HepG2 (cell line): ENCODE data around the gene SERPINB11. TPM values are rescaled to one million over a fixed set of nuclear protein-coding genes. Genes with fewer than 3 reads are reported as not detected.

Experiments
- ATAC-seq: fragments of 200-7000 bp; cut with Tn5 transposase; 3 replicates; pipeline ENCODE4 v1.9.1; 2020; ENCODE audit warnings: mild to moderate bottlenecking, moderate library complexity
- BruUV-seq: library from RNA; stranded (reverse); fragments of 400-500 nt; replicated peaks from 2 replicates; lab custom pipeline; 2021; lab: Mats Ljungman, UMichigan
- CTCF ChIA-PET: fragments of 300-600 bp; formaldehyde crosslinking; extraction: SDS; loops from one replicate; lab custom pipeline; 2021; ENCODE audit warnings: low total read pairs, inconsistent platforms, low intra/inter-chr PET ratio; lab: Yijun Ruan, JAX
- POLR2A ChIA-PET: fragments of 350-600 bp; sonication (Branson Sonifier 250); formaldehyde crosslinking; loops from one replicate; lab custom pipeline; 2020; ENCODE audit warnings: antibody characterized with exemption, inconsistent platforms; lab: Yijun Ruan, JAX
- DNase-seq: peaks from one replicate; pipeline ENCODE4 v3.0.0-alpha.2; 2015; ENCODE audit warnings: low spot score
- FAIRE-seq: peaks from 3 replicates; lab custom pipeline; 2011; peaks lifted over from hg19 to GRCh38; lab: Jason Lieb, UNC
- H2AFZ ChIP-seq: one replicate; pipeline ENCODE4 v1.6.1; 2011; ENCODE audit warnings: low read length, inconsistent platforms
- H3K27ac ChIP-seq: fragments of 300-600 bp; 3 replicates; pipeline ENCODE4 v1.8.0; 2011; ENCODE audit warnings: mixed run types, mild to moderate bottlenecking, mixed read lengths, low read length, inconsistent platforms; ENCODE audit not compliant: insufficient read depth; ENCODE audit errors: extremely low read length
- H3K27me3 ChIP-seq, 2 experiments: fragments of 200-600 bp in 1 of 2; 2 replicates in 1 of 2; 3 replicates in 1 of 2; pipeline versions ENCODE4 v1.6.0 to v1.8.0; 2011; ENCODE audit warnings: low read length in 2 of 2, mild to moderate bottlenecking in 2 of 2, moderate library complexity in 2 of 2, inconsistent platforms in 1 of 2; ENCODE audit not compliant: insufficient read depth in 2 of 2, control insufficient read depth in 1 of 2
- H3K36me3 ChIP-seq, 2 experiments: fragments of 200-600 bp in 1 of 2; replicated peaks in 1 of 2; 2 replicates in 1 of 2; 3 replicates in 1 of 2; pipeline versions ENCODE4 v1.5.1 to v1.8.0; 2011; ENCODE audit warnings: low read length in 2 of 2, inconsistent platforms in 1 of 2; ENCODE audit not compliant: insufficient read depth in 2 of 2, control insufficient read depth in 1 of 2
- H3K4me1 ChIP-seq: 2 replicates; pipeline ENCODE4 v1.5.1; 2012; ENCODE audit warnings: low read length, inconsistent platforms; ENCODE audit not compliant: insufficient read depth
- H3K4me2 ChIP-seq: 2 replicates; pipeline ENCODE4 v1.6.0; 2011; ENCODE audit warnings: low read depth, low read length, inconsistent platforms
- H3K4me3 ChIP-seq, 3 experiments: fragments of 200-600 bp in 1 of 3; sonication (generic), shearing (Covaris generic) in 1 of 3; replicated peaks in 1 of 3; 2 replicates each; pipeline ENCODE4 v1.5.1; 2011 to 2016; ENCODE audit warnings: low read length in 3 of 3, inconsistent platforms in 2 of 3, low read depth in 2 of 3, mild to moderate bottlenecking in 2 of 3, control low read depth in 1 of 3, mixed read lengths in 1 of 3; ENCODE audit not compliant: insufficient read depth in 1 of 3
- H3K79me2 ChIP-seq: one replicate; pipeline ENCODE4 v1.6.1; 2011; ENCODE audit warnings: low read length, inconsistent platforms; ENCODE audit not compliant: insufficient read depth
- H3K9ac ChIP-seq: 2 replicates; pipeline ENCODE4 v1.6.0; 2011; ENCODE audit warnings: mild to moderate bottlenecking, low read depth, low read length, inconsistent platforms; ENCODE audit not compliant: insufficient read depth
- H3K9me3 ChIP-seq: 2 replicates; pipeline ENCODE4 v1.5.1; 2012; ENCODE audit warnings: mild to moderate bottlenecking, low read length
- H4K20me1 ChIP-seq: 2 replicates; pipeline ENCODE4 v1.6.0; 2011; ENCODE audit warnings: inconsistent platforms, mild to moderate bottlenecking, low read length, moderate library complexity; ENCODE audit not compliant: insufficient read depth
- CC2D1A ChIP-seq: sonication (generic); formaldehyde crosslinking; IDR thresholded peaks from 2 replicates; pipeline ENCODE4 v1.8.1; 2023; ENCODE audit warnings: mild to moderate bottlenecking, missing genetic modification reagents
- EED ChIP-seq: sonication (generic); formaldehyde crosslinking; IDR thresholded peaks from 2 replicates; pipeline ENCODE4 v1.5.0; 2020; ENCODE audit warnings: mild to moderate bottlenecking, missing genetic modification reagents
- HNRNPL ChIP-seq: fragments of 200-400 bp; formaldehyde crosslinking; IDR thresholded peaks from 2 replicates; pipeline ENCODE4 v1.6.1; 2017; ENCODE audit warnings: mild to moderate bottlenecking, low read depth, low read length
- SPEN ChIP-seq: sonication (generic); formaldehyde crosslinking; IDR thresholded peaks from 2 replicates; pipeline ENCODE4 v1.5.1; 2020; ENCODE audit warnings: low read depth, mild to moderate bottlenecking, missing genetic modification reagents
- THAP8 ChIP-seq: sonication (generic); formaldehyde crosslinking; IDR thresholded peaks from 2 replicates; pipeline ENCODE4 v1.5.1; 2020; ENCODE audit warnings: missing genetic modification reagents, mild to moderate bottlenecking, borderline replicate concordance
- ZNF143 ChIP-seq: sonication (generic); formaldehyde crosslinking; IDR thresholded peaks from 2 replicates; pipeline ENCODE4 v1.4.0; 2020; ENCODE audit warnings: missing genetic modification reagents
- ZNF496 ChIP-seq: sonication (generic); formaldehyde crosslinking; IDR thresholded peaks from 2 replicates; pipeline ENCODE4 v1.8.1; 2023; ENCODE audit warnings: mild to moderate bottlenecking, moderate library complexity, missing genetic modification reagents; ENCODE audit not compliant: insufficient replicate concordance
- ZNF569 ChIP-seq: sonication (generic); formaldehyde crosslinking; IDR thresholded peaks from 2 replicates; pipeline ENCODE4 v1.5.0; 2020; ENCODE audit warnings: mild to moderate bottlenecking, missing genetic modification reagents, moderate library complexity, borderline replicate concordance
- ZNF614 ChIP-seq: IDR thresholded peaks from 2 replicates; pipeline ENCODE4 v1.6.1; 2018; ENCODE audit warnings: missing biosample characterization, missing genetic modification reagents, inconsistent platforms, borderline replicate concordance
- ZNF879 ChIP-seq: sonication (generic); formaldehyde crosslinking; IDR thresholded peaks from 2 replicates; pipeline ENCODE4 v1.8.1; 2023; ENCODE audit warnings: missing genetic modification reagents
- WGBS: methylation state at CpG from one replicate; pipeline ENCODE4 v1.1.6; 2017; ENCODE audit warnings: low lambda C conversion rate; 5-methylcytosine and 5-hydroxymethylcytosine counted together
- in situ Hi-C: cut with HindIII; loops from 2 replicates; pipeline ENCODE4 v1.10.0; 2017; ENCODE audit warnings: low pct_unique_long_range_greater_than_20kb; ENCODE audit not compliant: extremely low pct_ligation_motif_present
- intact Hi-C: fragments of 100-400 bp; cut with micrococcal nuclease; formaldehyde crosslinking; loops from one replicate; pipeline ENCODE4 v1.10.0; 2022; ENCODE audit not compliant: unreplicated experiment
- polyA plus RNA-seq, 8 experiments: library from polyadenylated mRNA; depleted of rRNA in 3 of 8; stranded (reverse) in 7 of 8; unstranded in 1 of 8; fragments of >200 nt; fragmentation: Illumina TruSeq in 4 of 8; extraction: Trizol in 4 of 8; gene quantifications; 2 replicates each; pipeline versions ENCODE4 v1.2.1 to v1.2.3, GENCODE V29; 2011 to 2016; ENCODE audit warnings: low read depth in 4 of 8, missing spikeins in 1 of 8, mixed read lengths in 1 of 8; ENCODE audit not compliant: insufficient read depth in 1 of 8
- total RNA-seq, 5 experiments: library from RNA; depleted of rRNA; stranded (reverse); fragments of >200 nt; fragmentation: Illumina TruSeq; extraction: Trizol; gene quantifications; 2 replicates each; pipeline ENCODE4 v1.2.3, GENCODE V29; 2016; ENCODE audit warnings: low read depth in 1 of 5

SERPINB11 gene
- total and polyA plus RNA-seq, 2 of the 13 experiments (the other 11 are each of a cell fraction or from before 2014, with no cell fraction given) = not detected

GRCh38 chr18:63701952-63702351, 808 bp upstream of the SERPINB11 start:
- H3K36me3 ChIP-seq = no peaks in the 10 kb centered on the region
- H3K9me3 ChIP-seq = no peaks in the 10 kb centered on the region
- ChIA-PET POLR2A (no interaction called here), CTCF (no interaction called here)
- H3K4me1 ChIP-seq = no peaks in the 10 kb centered on the region
- no peak overlapping the region for H2AFZ ChIP-seq
- WGBS = 3% methylated on average over 5 of the region's 5 CpGs
- no peak for FAIRE-seq
- BruUV-seq = no TSS peak
- TF ChIP-seq ZNF569 (CRISPR knock-in tag) (no peak), HNRNPL (no peak), ZNF496 (CRISPR knock-in tag) (no peak), ZNF879 (CRISPR knock-in tag) (no peak), CC2D1A (CRISPR knock-in tag) (no peak), ZNF143 (CRISPR knock-in tag) (no peak), EED (CRISPR knock-in tag) (no peak), SPEN (CRISPR knock-in tag) (no peak), ZNF614 (CRISPR knock-in tag) (no peak), THAP8 (CRISPR knock-in tag) (no peak)
- no peak for ATAC-seq
- in situ Hi-C loops = no loop called here
- no peaks in the 10 kb centered on the region for H3K79me2 ChIP-seq
- no peaks in the 10 kb centered on the region for H4K20me1 ChIP-seq
- DNase-seq = no peak
- no peaks in the 10 kb centered on the region for H3K27me3 ChIP-seq
- no peak overlapping the region for H3K27ac ChIP-seq
- intact Hi-C loops = no loop called here
- no peak overlapping the region for H3K4me2 ChIP-seq
- H3K4me3 ChIP-seq = no peak overlapping the region
- no peak overlapping the region for H3K9ac ChIP-seq
